Thyroid gland (tissue), 4 donors: ENCODE measurements around the gene SEMA6B. TPM values are rescaled to one million over a fixed set of nuclear protein-coding genes. Genes with fewer than 3 reads are reported as not detected.

Experiments used
- DNase-seq, 2 donors: peaks; one replicate each; pipeline ENCODE4 v3.0.0-alpha.2; 2019
- H3K27ac ChIP-seq, 3 donors: fragments of 200-600 bp; sonication (generic); 1 replicate in 2 of 3; 2 replicates in 1 of 3; pipeline ENCODE4 v1.5.1; 2016 to 2019; ENCODE audit warnings: mild to moderate bottlenecking in 1 of 3, moderate library complexity in 1 of 3
- H3K27me3 ChIP-seq: fragments of 200-600 bp; sonication (generic); one replicate; pipeline ENCODE4 v1.5.1; 2019
- H3K36me3 ChIP-seq, 2 donors: fragments of 200-600 bp; sonication (generic); one replicate each; pipeline ENCODE4 v1.5.1; 2016 to 2019
- H3K4me1 ChIP-seq, 2 donors: fragments of 200-600 bp; sonication (generic); one replicate each; pipeline ENCODE4 v1.5.1; 2017 to 2019
- H3K4me3 ChIP-seq, 3 donors: fragments of 200-600 bp; sonication (generic); replicated peaks in 1 of 3; 1 replicate in 2 of 3; 2 replicates in 1 of 3; pipeline ENCODE4 v1.5.1; 2016; ENCODE audit warnings: mild to moderate bottlenecking in 1 of 3
- H3K9me3 ChIP-seq: fragments of 200-600 bp; sonication (generic); one replicate; pipeline ENCODE4 v1.5.1; 2017
- POLR2A ChIP-seq, 2 donors: fragments of 450-650 bp; IDR thresholded peaks; one replicate each; pipeline ENCODE4 v1.6.1; 2017; ENCODE audit warnings: antibody characterized with exemption in 2 of 2, mild to moderate bottlenecking in 2 of 2, moderate library complexity in 1 of 2
- WGBS, 2 donors: methylation state at CpG; one replicate each; pipeline ENCODE4 v1.1.5; 2017; 5-methylcytosine and 5-hydroxymethylcytosine counted together
- intact Hi-C: fragments of 100-400 bp; cut with DNase I; formaldehyde crosslinking; loops from one replicate; pipeline ENCODE4 v1.15.1; 2023
- total RNA-seq, 4 donors: library from RNA; depleted of rRNA; stranded (reverse); fragments of >200 nt; gene quantifications; one replicate each; pipeline ENCODE4 v1.2.3, GENCODE V29; 2016
- TF ChIP-seq, protein P1 (sequence below), 6 experiments: fragments of 200-600 bp in 3 of 6; fragments of 450-650 bp in 3 of 6; sonication (generic) in 3 of 6; IDR thresholded peaks; one replicate each; pipeline ENCODE4 v1.5.1; 2016 to 2019; ENCODE audit warnings: antibody characterized with exemption in 6 of 6, mild to moderate bottlenecking in 2 of 6, inconsistent platforms in 1 of 6, moderate library complexity in 1 of 6

Gene SEMA6B
- total RNA-seq, 4 donors from 2014 or later: 1.2 to 9.1 (median 4.2) TPM

DNA sequence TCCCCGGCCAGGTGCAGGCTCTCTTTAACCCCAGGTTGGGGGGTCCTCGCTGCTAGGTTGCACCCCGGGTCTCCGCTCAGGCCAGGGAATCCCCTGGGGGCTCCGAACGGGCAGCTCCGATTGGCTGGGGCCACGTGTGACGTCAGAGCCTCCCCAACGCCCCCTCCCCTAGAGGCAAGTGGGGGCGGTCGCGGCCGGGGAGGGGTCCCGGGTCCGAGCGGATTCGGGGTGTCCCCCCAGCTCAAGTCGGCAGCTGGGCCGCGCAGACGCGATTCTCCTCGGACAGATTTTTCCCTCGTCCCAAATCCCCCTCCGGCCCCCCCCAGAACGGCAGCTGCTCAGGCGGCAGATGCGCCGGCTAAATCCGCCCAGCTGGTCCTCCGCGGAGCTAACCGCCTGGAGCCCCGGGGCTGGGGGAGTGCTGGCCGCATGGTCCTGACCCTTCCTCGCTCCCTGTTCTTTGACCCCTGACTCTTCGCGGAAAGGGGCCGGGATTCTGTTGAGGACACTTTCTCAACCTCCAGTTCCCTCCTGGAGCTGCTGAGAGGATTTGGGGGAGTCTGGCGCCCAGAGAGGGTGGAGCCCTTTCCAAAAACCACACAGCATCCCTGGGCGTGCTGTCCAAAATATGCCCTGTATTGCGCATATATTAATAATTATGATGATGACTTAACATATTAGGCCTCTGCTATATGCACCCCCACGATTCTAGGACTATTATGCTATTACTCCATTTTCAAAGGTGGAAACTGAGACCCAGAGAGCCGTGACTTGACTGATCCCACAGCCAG lies 25.4 kb upstream of the SEMA6B start:
- no peaks in the 10 kb centered on the region for H3K9me3 ChIP-seq
- H3K4me1 ChIP-seq: peaks cover 7 to 8% of the 10 kb centered on the region in 2 donors
- H3K27me3 ChIP-seq: peaks cover 34% of the 10 kb centered on the region
- TF ChIP-seq, protein P1, sequence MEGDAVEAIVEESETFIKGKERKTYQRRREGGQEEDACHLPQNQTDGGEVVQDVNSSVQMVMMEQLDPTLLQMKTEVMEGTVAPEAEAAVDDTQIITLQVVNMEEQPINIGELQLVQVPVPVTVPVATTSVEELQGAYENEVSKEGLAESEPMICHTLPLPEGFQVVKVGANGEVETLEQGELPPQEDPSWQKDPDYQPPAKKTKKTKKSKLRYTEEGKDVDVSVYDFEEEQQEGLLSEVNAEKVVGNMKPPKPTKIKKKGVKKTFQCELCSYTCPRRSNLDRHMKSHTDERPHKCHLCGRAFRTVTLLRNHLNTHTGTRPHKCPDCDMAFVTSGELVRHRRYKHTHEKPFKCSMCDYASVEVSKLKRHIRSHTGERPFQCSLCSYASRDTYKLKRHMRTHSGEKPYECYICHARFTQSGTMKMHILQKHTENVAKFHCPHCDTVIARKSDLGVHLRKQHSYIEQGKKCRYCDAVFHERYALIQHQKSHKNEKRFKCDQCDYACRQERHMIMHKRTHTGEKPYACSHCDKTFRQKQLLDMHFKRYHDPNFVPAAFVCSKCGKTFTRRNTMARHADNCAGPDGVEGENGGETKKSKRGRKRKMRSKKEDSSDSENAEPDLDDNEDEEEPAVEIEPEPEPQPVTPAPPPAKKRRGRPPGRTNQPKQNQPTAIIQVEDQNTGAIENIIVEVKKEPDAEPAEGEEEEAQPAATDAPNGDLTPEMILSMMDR (IDR thresholded peaks at IDR 0.05): no peak
- TF ChIP-seq POLR2A (IDR thresholded peaks at IDR 0.05): no peak
- H3K27ac ChIP-seq: no peak overlapping the region
- 23% methylated on average over 13 to 20 of the region's 45 CpGs for WGBS, 2 donors
- intact Hi-C loops: no loop called here
- no peaks in the 10 kb centered on the region for H3K36me3 ChIP-seq
- no peak for DNase-seq
- peak overlapping the region in 1 of 3 donors; percentile 23 for H3K4me3 ChIP-seq

DNA sequence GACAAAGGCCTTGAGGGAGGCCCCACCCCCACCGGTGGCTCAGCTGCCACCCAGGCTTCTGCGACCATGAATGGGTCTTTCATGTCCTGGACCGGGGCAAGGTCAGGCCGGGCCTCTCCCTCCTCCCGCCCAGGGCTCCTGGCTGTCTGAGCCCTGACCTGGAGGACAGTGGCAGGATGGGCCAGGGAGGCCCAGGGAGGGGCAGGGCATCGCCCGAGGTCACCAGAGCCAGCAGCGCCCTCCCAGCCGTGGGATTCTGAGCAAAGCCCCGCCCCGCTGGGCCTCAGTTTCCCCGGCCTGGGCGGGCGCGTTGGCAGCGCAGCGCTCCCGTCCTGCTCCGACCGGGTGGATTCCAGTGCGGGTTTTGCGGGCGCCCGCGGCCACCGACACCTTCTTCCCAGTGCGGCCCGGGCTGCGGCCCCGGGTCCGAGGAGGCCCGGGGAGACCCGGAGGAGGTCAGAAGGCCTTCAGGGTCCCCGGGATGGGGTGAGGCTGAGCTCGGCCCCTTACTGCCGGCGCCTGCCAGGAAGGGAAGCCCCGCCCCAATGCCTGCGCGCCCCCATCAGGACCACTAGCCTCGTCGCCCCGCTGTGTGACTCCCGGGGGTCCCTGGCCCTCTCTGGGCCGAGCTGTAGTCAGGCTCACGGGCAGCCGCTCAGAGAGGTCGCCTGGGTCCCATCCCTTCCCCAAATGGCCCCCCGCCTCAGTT lies 24.6 kb upstream of the SEMA6B start:
- peaks cover 7 to 8% of the 10 kb centered on the region in 2 donors for H3K4me1 ChIP-seq
- no peaks in the 10 kb centered on the region for H3K9me3 ChIP-seq
- no peak for DNase-seq
- TF ChIP-seq, protein P1 (IDR thresholded peaks at IDR 0.05): no peak
- no peak for TF ChIP-seq POLR2A (IDR thresholded peaks at IDR 0.05)
- H3K4me3 ChIP-seq: peak overlapping the region in 1 of 3 donors; percentile 23
- WGBS, 2 donors: 1 to 3% methylated on average over 16 to 20 of the region's 49 CpGs
- intact Hi-C loops: no loop called here
- H3K27me3 ChIP-seq: peaks cover 35% of the 10 kb centered on the region
- no peak overlapping the region for H3K27ac ChIP-seq
- no peaks in the 10 kb centered on the region for H3K36me3 ChIP-seq

DNA sequence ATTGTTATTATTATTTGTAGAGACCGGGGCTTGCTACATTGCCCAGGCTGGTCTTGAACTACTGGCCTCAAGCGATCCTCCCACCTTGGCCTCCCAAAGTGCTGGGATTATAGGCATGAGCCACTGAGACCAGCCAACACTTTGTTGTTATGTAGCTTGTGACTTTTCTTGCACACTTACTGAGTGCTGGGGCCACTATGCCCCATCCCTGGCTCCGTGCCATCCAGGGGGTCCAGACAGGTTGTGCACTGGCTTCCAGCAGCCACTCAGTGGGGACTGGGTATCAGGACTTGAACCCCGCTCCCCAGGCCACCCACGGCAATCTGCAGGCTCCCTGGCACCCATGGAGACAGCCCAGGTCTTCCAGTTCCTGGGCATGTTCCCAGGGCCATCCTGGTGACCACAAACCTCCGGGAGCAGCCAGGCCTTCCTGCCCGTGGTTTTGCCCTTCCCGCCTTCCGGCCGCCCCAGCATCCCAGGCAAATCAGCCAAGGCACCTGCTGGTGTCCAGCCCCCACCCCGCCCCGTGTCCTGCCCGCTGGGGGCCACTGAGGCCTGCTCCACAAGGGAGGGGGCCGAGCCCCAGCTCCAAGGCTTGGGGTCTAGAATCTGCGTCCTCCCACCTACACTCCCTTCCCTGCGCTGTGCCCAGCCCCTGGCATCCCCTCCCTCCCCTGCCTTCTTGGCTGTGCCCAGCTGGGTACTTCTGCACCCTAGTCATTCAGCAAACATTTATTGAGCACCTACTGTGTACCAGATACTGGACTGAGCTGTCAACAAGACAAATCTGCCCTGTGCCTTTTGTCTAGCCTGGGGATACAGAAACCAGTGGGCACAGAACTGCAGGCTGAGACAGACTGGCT lies 23.7 kb upstream of the SEMA6B start:
- 58 to 86% methylated on average over 6 to 10 of the region's 16 CpGs for WGBS, 2 donors
- TF ChIP-seq, protein P1 (IDR thresholded peaks at IDR 0.05): no peak
- no peak for TF ChIP-seq POLR2A (IDR thresholded peaks at IDR 0.05)

DNA sequence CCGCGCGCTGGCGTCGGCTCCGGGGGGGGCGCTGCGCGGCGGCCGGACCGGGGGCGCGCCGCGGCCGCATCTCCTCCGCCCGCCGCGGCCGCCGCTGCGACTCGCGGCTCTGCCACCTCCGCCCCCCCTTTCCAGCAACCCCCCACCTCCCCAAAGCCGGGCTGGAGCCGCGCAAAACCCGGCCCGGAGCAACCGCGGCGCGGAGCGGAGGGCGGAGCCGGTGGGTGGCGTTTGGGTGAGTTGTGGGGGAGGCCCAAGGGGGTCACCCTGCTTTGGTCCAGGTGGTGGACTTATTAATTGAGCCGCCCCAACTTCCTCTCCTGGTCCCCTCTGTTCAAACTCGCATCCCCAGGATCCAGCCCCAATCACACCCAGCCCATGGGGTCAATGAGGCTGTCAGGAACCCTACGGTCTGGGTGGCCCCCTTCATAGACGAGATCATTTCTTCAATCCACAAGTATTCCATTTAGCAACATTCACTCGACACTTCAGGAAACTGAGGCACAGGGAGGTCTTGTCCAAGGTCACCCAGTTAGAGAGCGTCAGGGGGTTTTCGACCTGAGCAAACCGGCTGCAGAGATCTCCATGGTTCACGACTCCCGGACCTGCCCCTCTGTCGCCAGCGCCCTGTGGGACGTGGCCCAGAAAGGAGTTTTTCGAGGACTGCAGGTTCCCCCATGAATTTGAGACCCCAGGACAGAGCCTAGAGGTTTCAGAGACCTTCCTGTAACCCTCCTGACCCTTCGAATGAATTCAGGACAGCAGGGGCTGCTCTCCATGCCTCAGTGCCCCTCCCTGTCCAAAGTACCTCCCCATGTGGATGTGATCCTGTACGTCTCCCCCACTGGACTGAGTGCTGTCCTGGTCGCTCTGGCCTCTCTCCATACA lies 22.4 kb upstream of the SEMA6B start:
- H3K4me3 ChIP-seq: no peak overlapping the region
- 21 to 29% methylated on average over 21 to 28 of the region's 57 CpGs for WGBS, 2 donors
- peaks cover 35% of the 10 kb centered on the region for H3K27me3 ChIP-seq
- H3K27ac ChIP-seq: no peak overlapping the region
- no peaks in the 10 kb centered on the region for H3K9me3 ChIP-seq
- H3K4me1 ChIP-seq: peaks cover 7 to 8% of the 10 kb centered on the region in 2 donors
- H3K36me3 ChIP-seq: no peaks in the 10 kb centered on the region
- no peak for DNase-seq
- TF ChIP-seq, protein P1 (IDR thresholded peaks at IDR 0.05): no peak
- TF ChIP-seq POLR2A (IDR thresholded peaks at IDR 0.05): no peak
- intact Hi-C loops: no loop called here

More for the DNA sequence above, 23.7 kb upstream of the SEMA6B start:
- H3K4me3 ChIP-seq: peak overlapping the region in 1 of 3 donors; percentile 23
- H3K4me1 ChIP-seq: peaks cover 7 to 8% of the 10 kb centered on the region in 2 donors
- H3K27ac ChIP-seq: no peak overlapping the region
- H3K9me3 ChIP-seq: no peaks in the 10 kb centered on the region
- no peaks in the 10 kb centered on the region for H3K36me3 ChIP-seq
- DNase-seq: no peak
- intact Hi-C loops: no loop called here
- peaks cover 35% of the 10 kb centered on the region for H3K27me3 ChIP-seq
